Activated CD8-positive, alpha-beta T cell treated with anti-CD3 and anti-CD28 coated beads for 36 hours (primary cell): ENCODE results near the gene ARHGAP26. TPM values are rescaled to one million over a fixed set of nuclear protein-coding genes. Genes with fewer than 3 reads are reported as not detected.

ENCODE experiments used
- ATAC-seq: fragments of 200-7000 bp; cut with Tn5 transposase; one replicate; pipeline ENCODE4 v1.10.0; 2021; ENCODE audit warnings: mild to moderate bottlenecking, moderate library complexity
- CTCF ChIA-PET: fragments of 350-600 bp; sonication (Branson Sonifier 250); formaldehyde crosslinking; loops from one replicate; lab custom pipeline; 2021; ENCODE audit warnings: antibody characterized with exemption; lab: Charles Lee
- POLR2A ChIA-PET: fragments of 350-600 bp; sonication (Branson Sonifier 250); formaldehyde crosslinking; loops from one replicate; lab custom pipeline; 2021; ENCODE audit warnings: antibody characterized with exemption; lab: Charles Lee
- DNase-seq: peaks from one replicate; pipeline ENCODE4 v3.0.0-alpha.2; 2020
- H3K27ac Mint-ChIP-seq: one replicate; pipeline ENCODE4 v1.8.0; 2021; ENCODE audit warnings: mild to moderate bottlenecking, mixed read lengths
- H3K27me3 Mint-ChIP-seq: one replicate; pipeline ENCODE4 v1.8.0; 2021; ENCODE audit warnings: mixed read lengths
- H3K36me3 Mint-ChIP-seq: one replicate; pipeline ENCODE4 v1.8.0; 2021; ENCODE audit warnings: low read depth, mixed read lengths
- H3K4me1 Mint-ChIP-seq: one replicate; pipeline ENCODE4 v1.8.0; 2021; ENCODE audit warnings: low read depth, mixed read lengths
- H3K4me3 Mint-ChIP-seq: one replicate; pipeline ENCODE4 v1.8.0; 2021; ENCODE audit warnings: mild to moderate bottlenecking, moderate library complexity, mixed read lengths
- H3K9me3 Mint-ChIP-seq: one replicate; pipeline ENCODE4 v1.8.0; 2021; ENCODE audit warnings: mixed read lengths
- intact Hi-C: fragments of 100-400 bp; cut with micrococcal nuclease; formaldehyde crosslinking; loops from one replicate; pipeline ENCODE4 v1.10.0; 2022
- total RNA-seq, 2 experiments: library from RNA; stranded (reverse); gene quantifications; one replicate each; pipeline ENCODE4 v1.2.3, GENCODE V29; 2021
- TF ChIP-seq, protein P1 (sequence below): fragments of 200-600 bp; IDR thresholded peaks from one replicate; pipeline ENCODE4 v1.8.0; 2022; ENCODE audit warnings: antibody characterized with exemption, mild to moderate bottlenecking

ARHGAP26 gene
- total RNA-seq, 2 experiments from 2014 or later = 12.7 to 18.0 TPM

DNA sequence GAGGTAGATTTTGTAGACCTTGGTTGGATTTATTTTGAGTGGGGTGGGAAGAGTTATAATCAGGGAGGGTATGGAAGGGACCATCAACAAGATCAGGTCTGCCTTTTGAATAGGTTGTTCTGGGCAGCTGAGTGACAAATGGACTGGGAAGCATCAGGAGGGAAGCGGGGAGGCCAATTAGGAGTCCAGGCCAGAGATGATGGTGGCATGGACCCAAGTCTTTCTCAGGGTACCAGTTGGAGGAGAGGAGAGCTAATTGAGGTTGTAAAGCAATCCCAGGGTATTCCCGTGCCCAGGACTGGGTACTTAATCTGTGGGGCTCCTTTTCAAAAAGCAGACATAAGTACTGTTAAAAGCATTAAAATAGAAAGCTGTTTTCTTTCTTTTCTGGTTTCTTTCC lies 88.9 kb downstream of the ARHGAP26 start:
- ChIA-PET CTCF (interaction anchor here (1.4 to 2.9 kb wide), 5 partner anchors 21 to 145 kb away, joined by 4 to 17 read pairs (median 10); no protein-coding TSS in a partner anchor), POLR2A (interaction anchor here (1.0 kb wide), 1 partner anchor 118 kb away, joined by 3 read pairs; no protein-coding TSS in a partner anchor)
- no peaks in the 10 kb centered on the region for H3K9me3 Mint-ChIP-seq
- H3K27me3 Mint-ChIP-seq = no peaks in the 10 kb centered on the region
- ATAC-seq = no peak
- no peaks in the 10 kb centered on the region for H3K36me3 Mint-ChIP-seq
- TF ChIP-seq, protein P1, sequence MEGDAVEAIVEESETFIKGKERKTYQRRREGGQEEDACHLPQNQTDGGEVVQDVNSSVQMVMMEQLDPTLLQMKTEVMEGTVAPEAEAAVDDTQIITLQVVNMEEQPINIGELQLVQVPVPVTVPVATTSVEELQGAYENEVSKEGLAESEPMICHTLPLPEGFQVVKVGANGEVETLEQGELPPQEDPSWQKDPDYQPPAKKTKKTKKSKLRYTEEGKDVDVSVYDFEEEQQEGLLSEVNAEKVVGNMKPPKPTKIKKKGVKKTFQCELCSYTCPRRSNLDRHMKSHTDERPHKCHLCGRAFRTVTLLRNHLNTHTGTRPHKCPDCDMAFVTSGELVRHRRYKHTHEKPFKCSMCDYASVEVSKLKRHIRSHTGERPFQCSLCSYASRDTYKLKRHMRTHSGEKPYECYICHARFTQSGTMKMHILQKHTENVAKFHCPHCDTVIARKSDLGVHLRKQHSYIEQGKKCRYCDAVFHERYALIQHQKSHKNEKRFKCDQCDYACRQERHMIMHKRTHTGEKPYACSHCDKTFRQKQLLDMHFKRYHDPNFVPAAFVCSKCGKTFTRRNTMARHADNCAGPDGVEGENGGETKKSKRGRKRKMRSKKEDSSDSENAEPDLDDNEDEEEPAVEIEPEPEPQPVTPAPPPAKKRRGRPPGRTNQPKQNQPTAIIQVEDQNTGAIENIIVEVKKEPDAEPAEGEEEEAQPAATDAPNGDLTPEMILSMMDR = no peak
- intact Hi-C loops = no loop called here
- H3K4me1 Mint-ChIP-seq = peaks cover 45% of the 10 kb centered on the region
- H3K27ac Mint-ChIP-seq = no peak overlapping the region
- H3K4me3 Mint-ChIP-seq = no peak overlapping the region
- no peak for DNase-seq

DNA sequence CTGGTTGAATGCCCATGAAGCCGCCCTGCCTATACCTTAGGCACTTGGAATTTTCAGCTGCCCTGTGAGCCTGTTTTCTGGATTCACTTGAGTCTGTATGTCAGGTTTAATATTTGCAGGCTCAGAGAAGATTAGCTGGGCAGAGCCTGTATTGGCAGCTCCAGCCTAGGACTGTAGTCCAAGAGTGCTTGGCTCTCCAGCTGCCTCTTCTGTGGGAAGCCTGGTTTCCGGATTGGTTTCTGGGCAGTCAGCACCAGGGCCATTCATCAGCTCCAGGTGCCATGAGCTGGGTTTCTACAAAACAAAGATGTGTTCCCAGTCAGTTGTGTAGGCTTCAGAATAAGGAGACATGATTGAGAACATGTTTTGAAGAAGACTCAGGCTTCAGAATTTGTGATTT lies 90.1 kb downstream of the ARHGAP26 start:
- POLR2A ChIA-PET = interaction anchor here (1.3 kb wide), 1 partner anchor 12 kb away, joined by 3 read pairs; no protein-coding TSS in a partner anchor
- no peak overlapping the region for H3K4me3 Mint-ChIP-seq
- TF ChIP-seq, protein P1 = no peak
- no peak for DNase-seq
- H3K9me3 Mint-ChIP-seq = no peaks in the 10 kb centered on the region
- H3K27ac Mint-ChIP-seq = no peak overlapping the region
- intact Hi-C loops = loop anchor here (5.0 kb wide), 1 partner anchor 38 kb away; no protein-coding TSS in a partner anchor
- no peak for ATAC-seq
- H3K36me3 Mint-ChIP-seq = no peaks in the 10 kb centered on the region
- peaks cover 53% of the 10 kb centered on the region for H3K4me1 Mint-ChIP-seq
- H3K27me3 Mint-ChIP-seq = no peaks in the 10 kb centered on the region
- CTCF ChIA-PET = interaction anchor here (0.6 to 2.9 kb wide), 5 partner anchors 20 to 1669 kb away, joined by 4 to 17 read pairs (median 10); no protein-coding TSS in a partner anchor

DNA sequence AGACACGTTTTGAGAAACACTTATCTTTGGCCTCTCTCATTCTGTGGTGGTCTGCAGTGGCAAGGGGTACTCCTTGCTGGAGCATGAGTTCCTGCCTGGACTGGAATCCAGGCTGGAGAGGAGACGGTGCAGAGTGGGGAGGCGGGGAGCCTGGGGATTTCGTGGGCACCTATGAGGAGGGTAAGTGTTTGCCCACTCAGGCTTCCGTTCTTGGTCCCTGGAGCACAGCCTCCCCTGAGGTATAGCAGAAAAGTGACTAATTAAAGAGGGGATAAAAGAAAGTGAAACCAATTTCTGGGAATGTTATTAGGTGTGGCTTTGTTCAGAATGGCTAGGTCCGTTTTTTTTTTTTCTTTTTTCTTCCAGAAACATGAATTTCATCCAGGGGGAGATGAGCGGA lies 90.8 kb downstream of the ARHGAP26 start:
- Mint-ChIP-seq H3K27ac (no peak overlapping the region), H3K4me3 (no peak overlapping the region), H3K36me3 (no peaks in the 10 kb centered on the region), H3K4me1 (peaks cover 55% of the 10 kb centered on the region), H3K27me3 (no peaks in the 10 kb centered on the region), H3K9me3 (no peaks in the 10 kb centered on the region)
- intact Hi-C loops = loop anchor here (5.0 kb wide), 1 partner anchor 39 kb away; no protein-coding TSS in a partner anchor
- ATAC-seq (no peak), DNase-seq (no peak)
- TF ChIP-seq, protein P1 = no peak
- ChIA-PET CTCF (interaction anchor here (2.1 to 2.9 kb wide), 4 partner anchors 19 to 147 kb away, joined by 9 to 17 read pairs (median 10); no protein-coding TSS in a partner anchor), POLR2A (interaction anchor here (1.1 kb wide), 1 partner anchor 20 kb away, joined by 3 read pairs; no protein-coding TSS in a partner anchor)

DNA sequence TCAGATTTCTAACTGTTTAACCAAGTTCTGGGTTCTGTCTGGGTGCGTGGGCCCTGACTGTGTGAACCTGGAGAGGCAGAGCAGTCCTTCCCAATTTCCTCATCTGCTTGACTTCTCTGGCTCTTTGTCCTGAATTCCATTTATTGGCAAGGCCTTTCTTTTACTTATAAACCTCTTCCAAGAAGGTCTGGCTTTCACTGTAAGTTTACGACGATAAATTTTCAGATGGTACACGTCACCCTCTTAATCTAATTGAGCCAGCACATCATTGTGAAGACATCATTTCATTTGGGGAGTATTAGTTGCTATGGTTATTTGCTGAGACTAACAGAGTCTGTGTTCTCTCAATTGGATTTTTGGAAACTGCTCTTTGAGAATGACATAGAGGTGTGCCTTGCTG lies 92.4 kb downstream of the ARHGAP26 start:
- no peak overlapping the region for H3K4me3 Mint-ChIP-seq
- intact Hi-C loops = loop anchor here (5.0 kb wide), 1 partner anchor 40 kb away; no protein-coding TSS in a partner anchor
- ATAC-seq (no peak), DNase-seq (no peak)
- H3K4me1 Mint-ChIP-seq = peaks cover 54% of the 10 kb centered on the region
- TF ChIP-seq, protein P1 = no peak
- ChIA-PET POLR2A (no interaction called here), CTCF (interaction anchor here (2.3 to 3.7 kb wide), 2 partner anchors 92 to 114 kb away, joined by 16 to 45 read pairs; partner anchors contain the start of gene ARHGAP26)
- no peaks in the 10 kb centered on the region for H3K9me3 Mint-ChIP-seq
- no peaks in the 10 kb centered on the region for H3K27me3 Mint-ChIP-seq
- H3K27ac Mint-ChIP-seq = no peak overlapping the region
- H3K36me3 Mint-ChIP-seq = no peaks in the 10 kb centered on the region

DNA sequence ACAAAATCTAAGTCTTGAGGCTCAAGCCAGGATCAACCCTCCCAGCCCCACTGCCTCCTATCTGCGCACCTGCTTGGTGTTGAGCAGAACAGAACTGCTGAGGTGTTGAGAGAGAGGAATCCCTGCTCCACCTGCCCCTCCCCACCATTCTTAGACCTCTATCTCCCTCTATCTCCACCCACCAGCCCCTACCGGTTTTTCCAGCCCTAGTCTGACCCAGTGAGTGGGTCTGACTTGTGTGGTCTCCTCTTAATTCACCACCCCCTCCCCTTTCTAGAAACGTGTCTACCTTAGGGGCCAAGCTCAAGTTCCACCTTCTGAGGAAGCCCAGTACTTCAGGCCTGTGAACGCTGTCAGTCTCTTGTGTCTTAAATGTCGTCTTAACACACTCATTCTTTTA lies 93.7 kb downstream of the ARHGAP26 start:
- DNase-seq (no peak), ATAC-seq (peak; percentile 35)
- no peak overlapping the region for H3K4me3 Mint-ChIP-seq
- peaks cover 55% of the 10 kb centered on the region for H3K4me1 Mint-ChIP-seq
- CTCF ChIA-PET = interaction anchor here (0.8 to 3.7 kb wide), 11 partner anchors 10 to 151 kb away, joined by 3 to 45 read pairs (median 6); partner anchors contain the start of gene ARHGAP26
- no peaks in the 10 kb centered on the region for H3K36me3 Mint-ChIP-seq
- H3K27ac Mint-ChIP-seq = peak overlapping the region; percentile 82
- TF ChIP-seq, protein P1 = no peak
- intact Hi-C loops = loop anchor here (5.0 kb wide), 1 partner anchor 42 kb away; no protein-coding TSS in a partner anchor
- POLR2A ChIA-PET = no interaction called here
- H3K9me3 Mint-ChIP-seq = no peaks in the 10 kb centered on the region
- no peaks in the 10 kb centered on the region for H3K27me3 Mint-ChIP-seq
